SU-DHL-6 (cell line): Measurements from ENCODE around the gene GRM8.

Experiments used
- H2AFZ ChIP-seq: fragments of 200-600 bp; sonication (generic); 2 replicates; pipeline ENCODE4 v1.6.1; 2014; ENCODE audit warnings: low read depth, mild to moderate bottlenecking, moderate library complexity, mixed read lengths, antibody characterized with exemption, low read length; ENCODE audit not compliant: severe bottlenecking
- H3F3A ChIP-seq: fragments of 200-600 bp; shearing (Covaris generic); 2 replicates; pipeline ENCODE4 v1.6.0; 2016; ENCODE audit warnings: antibody characterized with exemption, mild to moderate bottlenecking; ENCODE audit not compliant: insufficient read depth
- H3K27ac ChIP-seq: fragments of 200-600 bp; sonication (generic); 2 replicates; pipeline ENCODE4 v1.5.1; 2016; ENCODE audit warnings: low read depth, mild to moderate bottlenecking, low read length, moderate library complexity, mixed read lengths
- H3K27me3 ChIP-seq: fragments of 200-600 bp; sonication (generic), shearing (Covaris generic); 2 replicates; pipeline ENCODE4 v1.6.0; 2014; ENCODE audit warnings: mild to moderate bottlenecking, low read length
- H3K36me3 ChIP-seq: fragments of 200-600 bp; sonication (generic); 2 replicates; pipeline ENCODE4 v1.6.1; 2014; ENCODE audit warnings: mild to moderate bottlenecking, low read length, mixed read lengths
- H3K4me2 ChIP-seq: fragments of 300-600, 200-600 bp; shearing (Covaris generic), sonication (generic); 2 replicates; pipeline ENCODE4 v1.6.0; 2014; ENCODE audit warnings: low read length, low read depth, mild to moderate bottlenecking; ENCODE audit not compliant: poor library complexity, severe bottlenecking
- H3K4me3 ChIP-seq: fragments of 200-600 bp; sonication (generic); 2 replicates; pipeline ENCODE4 v1.5.1; 2014; ENCODE audit warnings: antibody characterized with exemption, low read length, mild to moderate bottlenecking, mixed read lengths; ENCODE audit not compliant: insufficient read depth, poor library complexity, severe bottlenecking
- H3K79me2 ChIP-seq: fragments of 200-600 bp; sonication (generic); 2 replicates; pipeline ENCODE4 v1.6.1; 2014; ENCODE audit warnings: mild to moderate bottlenecking, low read length, moderate library complexity; ENCODE audit not compliant: insufficient read depth
- H3K9ac ChIP-seq: fragments of 200-600 bp; sonication (generic); 2 replicates; pipeline ENCODE4 v1.7.0; 2014; ENCODE audit warnings: mild to moderate bottlenecking, low read length
- H3K9me2 ChIP-seq: fragments of 200-600 bp; sonication (generic); replicated peaks from 2 replicates; pipeline ENCODE4 v1.6.1; 2014; ENCODE audit warnings: low read length; ENCODE audit not compliant: insufficient read depth
- H3K9me3 ChIP-seq: fragments of 200-600 bp; sonication (generic); 2 replicates; pipeline ENCODE4 v1.6.1; 2014; ENCODE audit warnings: low read length, mixed read lengths; ENCODE audit not compliant: insufficient read depth
- H4K20me1 ChIP-seq: fragments of 200-600 bp; sonication (generic); 2 replicates; pipeline ENCODE4 v1.6.1; 2014; ENCODE audit warnings: low read depth, mild to moderate bottlenecking, antibody characterized with exemption, low read length, moderate library complexity, mixed read lengths
- CTCF ChIP-seq: fragments of 200-600 bp; sonication (generic); IDR thresholded peaks from one replicate; pipeline ENCODE4 v1.5.1; 2017; ENCODE audit warnings: antibody characterized with exemption, mild to moderate bottlenecking, low read length, moderate library complexity; ENCODE audit not compliant: insufficient read depth, poor library complexity, severe bottlenecking
- EZH2phosphoT487 ChIP-seq: fragments of 200-600 bp; sonication (generic), shearing (Covaris generic); conservative IDR thresholded peaks from 2 replicates; pipeline ENCODE4 v1.6.1; 2018; ENCODE audit warnings: mild to moderate bottlenecking, antibody characterized with exemption, low read length, moderate library complexity, mixed read lengths

Gene GRM8

GRCh38 chr7:126715076-126715475 lies 537.7 kb downstream of the GRM8 start:
- H4K20me1 ChIP-seq, result no peaks in the 10 kb centered on the region
- 0 out of 2 replicates have a peak, but pooled peaks cover 4% of the 10 kb centered on the region for H3F3A ChIP-seq
- peaks cover 3% of the 10 kb centered on the region; the same call in 1 of the 2 replicates for H3K36me3 ChIP-seq
- no peak overlapping the region for H2AFZ ChIP-seq
- no peaks in the 10 kb centered on the region; the same call in 1 of the 2 replicates for H3K9me3 ChIP-seq
- no peaks in the 10 kb centered on the region for H3K79me2 ChIP-seq
- H3K9ac ChIP-seq, result no peak overlapping the region
- no peaks in the 10 kb centered on the region for H3K27me3 ChIP-seq
- H3K4me3 ChIP-seq, result no peak overlapping the region
- H3K27ac ChIP-seq, result no peak overlapping the region
- no peaks in the 10 kb centered on the region for H3K9me2 ChIP-seq
- TF ChIP-seq CTCF (no peak), EZH2phosphoT487 (no peak)
- no peak overlapping the region for H3K4me2 ChIP-seq

- Histone ChIP-seq H3K27me3 (no peaks in the 10 kb centered on the region), H3K27ac (peak overlapping the region; percentile 87), H3K36me3 (no peaks in the 10 kb centered on the region), H3K79me2 (no peaks in the 10 kb centered on the region), H3K9ac (peak overlapping the region; percentile 55), H3K9me3 (no peaks in the 10 kb centered on the region), H3K4me2 (peak overlapping the region; percentile 78), H3K4me3 (no peak overlapping the region), H3F3A (peaks cover 23% of the 10 kb centered on the region), H4K20me1 (no peaks in the 10 kb centered on the region), H2AFZ (peak overlapping the region; percentile 36), H3K9me2 (no peaks in the 10 kb centered on the region)
- no peak for TF ChIP-seq CTCF
- no peak for TF ChIP-seq EZH2phosphoT487
Measured at GRCh38 chr7:126702242-126703016, 550.3 kb downstream of the GRM8 start.

GRCh38 chr7:126700807-126701604 lies 551.7 kb downstream of the GRM8 start:
- Histone ChIP-seq H3K36me3 (no peaks in the 10 kb centered on the region), H3K9me3 (no peaks in the 10 kb centered on the region), H3F3A (peaks cover 32% of the 10 kb centered on the region), H3K4me2 (peak overlapping the region; percentile 78), H3K27ac (peak overlapping the region; percentile 87), H4K20me1 (no peaks in the 10 kb centered on the region), H3K79me2 (no peaks in the 10 kb centered on the region), H3K9me2 (no peaks in the 10 kb centered on the region), H3K4me3 (peak overlapping the region; percentile 35), H3K9ac (peak overlapping the region; percentile 55), H3K27me3 (no peaks in the 10 kb centered on the region), H2AFZ (peak overlapping the region; percentile 19)
- TF ChIP-seq EZH2phosphoT487, result no peak
